Left lung (tissue), 10 donors: Measurements from ENCODE around the gene EXOC4. TPM values are rescaled to one million over a fixed set of nuclear protein-coding genes. Genes with fewer than 3 reads are reported as not detected.

ENCODE experiments used
- ATAC-seq: fragments of 200-7000 bp; cut with Tn5 transposase; one replicate; pipeline ENCODE4 v1.9.1; 2020; ENCODE audit warnings: moderate library complexity
- DNase-seq, 4 donors: peaks; one replicate each; pipeline ENCODE4 v3.0.0-alpha.2; 2013 to 2020
- H3K27ac ChIP-seq, 2 donors: fragments of 200-600 bp; sonication (generic) in 1 of 2; one replicate each; pipeline versions ENCODE4 v1.5.0 to v1.8.0; 2020 to 2021
- H3K27me3 ChIP-seq, 2 donors: fragments of 200-600 bp; sonication (generic) in 1 of 2; one replicate each; pipeline versions ENCODE4 v1.5.0 to v1.8.0; 2020 to 2021
- H3K36me3 ChIP-seq, 2 donors: fragments of 200-600 bp; sonication (generic) in 1 of 2; one replicate each; pipeline versions ENCODE4 v1.5.0 to v1.8.0; 2020 to 2021
- H3K4me1 ChIP-seq, 2 donors: fragments of 200-600 bp; one replicate each; pipeline ENCODE4 v1.8.0; 2021
- H3K4me3 ChIP-seq, 2 donors: fragments of 200-600 bp; sonication (generic) in 1 of 2; one replicate each; pipeline versions ENCODE4 v1.5.0 to v1.8.0; 2020 to 2021; ENCODE audit warnings: mild to moderate bottlenecking in 1 of 2
- H3K9me3 ChIP-seq, 2 donors: fragments of 200-600 bp; sonication (generic) in 1 of 2; one replicate each; pipeline versions ENCODE4 v1.5.0 to v1.8.0; 2020 to 2021
- CTCF ChIP-seq, 2 donors: fragments of 200-600 bp; sonication (generic) in 1 of 2; IDR thresholded peaks; one replicate each; pipeline versions ENCODE4 v1.5.0 to v1.8.0; 2021; ENCODE audit warnings: antibody characterized with exemption in 2 of 2
- intact Hi-C, 2 donors: fragments of 100-400 bp; cut with DNase I; formaldehyde crosslinking; loops; one replicate each; pipeline versions ENCODE4 v1.11.2 to v1.14.2; 2022
- polyA plus RNA-seq, 6 donors: library from polyadenylated mRNA; unstranded; fragments of 120-200 nt; gene quantifications; one replicate each; pipeline ENCODE4 v1.2.1, GENCODE V29; 2013; ENCODE audit not compliant: insufficient read length in 6 of 6
- total RNA-seq, 2 donors: library from RNA; stranded (reverse); fragmentation: NEBNext Ultra II Directional; extraction: Animal tissue kit (Norgen Biotek cat#: 25700); gene quantifications; one replicate each; pipeline ENCODE4 v1.2.1, GENCODE V29; 2021
- donor health status: DM: no; HTN: yes; CAD: no.
- donor health status: DM: no; HTN: no; CAD: no.

EXOC4 gene
- total and polyA plus RNA-seq, 8 donors, result 52.5 to 79.4 (median 65.9) TPM

- H3K9me3 ChIP-seq, result no peaks in the 10 kb centered on the region
- H3K27ac ChIP-seq, result no peak overlapping the region
- no peaks in the 10 kb centered on the region for H3K4me1 ChIP-seq
- H3K36me3 ChIP-seq, result no peaks in the 10 kb centered on the region
- intact Hi-C loops, result no loop called here
- TF ChIP-seq CTCF (IDR thresholded peaks at IDR 0.05), result no peak
- H3K4me3 ChIP-seq, result no peak overlapping the region
- no peaks in the 10 kb centered on the region for H3K27me3 ChIP-seq
- no peak for DNase-seq
- ATAC-seq, result no peak
Observed at GRCh38 chr7:133240302-133240701, 12.6 kb upstream of the EXOC4 start.

- H3K27me3 ChIP-seq, result no peaks in the 10 kb centered on the region
- H3K9me3 ChIP-seq, result no peaks in the 10 kb centered on the region
- no peak for TF ChIP-seq CTCF (IDR thresholded peaks at IDR 0.05)
- H3K27ac ChIP-seq, result no peak overlapping the region
- ATAC-seq (no peak), DNase-seq (no peak)
- no peaks in the 10 kb centered on the region for H3K4me1 ChIP-seq
- intact Hi-C loops, result no loop called here
- no peaks in the 10 kb centered on the region for H3K36me3 ChIP-seq
- no peak overlapping the region for H3K4me3 ChIP-seq
Observed at GRCh38 chr7:133246558-133246957, 6.3 kb upstream of the EXOC4 start.

GRCh38 chr7:133248901-133249300 lies 4.0 kb upstream of the EXOC4 start:
- Histone ChIP-seq H3K27ac (no peak overlapping the region), H3K27me3 (no peaks in the 10 kb centered on the region), H3K36me3 (no peaks in the 10 kb centered on the region), H3K9me3 (no peaks in the 10 kb centered on the region), H3K4me3 (no peak overlapping the region), H3K4me1 (peaks cover under 1 to 7% of the 10 kb centered on the region in 2 donors)
- intact Hi-C loops, result no loop called here
- no peak for ATAC-seq
- DNase-seq, result no peak
- no peak for TF ChIP-seq CTCF (IDR thresholded peaks at IDR 0.05)

- no peak for ATAC-seq
Observed at GRCh38 chr7:133252506-133252857, 396 bp upstream of the EXOC4 start.

GRCh38 chr7:133253519-133253875 lies 619 bp downstream of the EXOC4 start:
- Histone ChIP-seq H3K27ac (peak overlapping the region; percentile 71 to 84), H3K9me3 (no peaks in the 10 kb centered on the region), H3K4me1 (peaks cover 6 to 34% of the 10 kb centered on the region in 2 donors), H3K27me3 (no peaks in the 10 kb centered on the region), H3K4me3 (peak overlapping the region; percentile 71 to 88), H3K36me3 (no peaks in the 10 kb centered on the region)
- peak in 1 of 4 donors; percentile 13 for DNase-seq
- TF ChIP-seq CTCF (IDR thresholded peaks at IDR 0.05), result no peak
- intact Hi-C loops, result no loop called here
- peak; percentile 57 for ATAC-seq

More at GRCh38 chr7:133252506-133252857, 396 bp upstream of the EXOC4 start:
- Histone ChIP-seq H3K36me3 (no peaks in the 10 kb centered on the region), H3K4me3 (peak overlapping the region in 1 of 2 donors; percentile 71), H3K27me3 (no peaks in the 10 kb centered on the region), H3K4me1 (peaks cover 6 to 34% of the 10 kb centered on the region in 2 donors), H3K27ac (no peak overlapping the region), H3K9me3 (no peaks in the 10 kb centered on the region)
- no peak for DNase-seq
- TF ChIP-seq CTCF (IDR thresholded peaks at IDR 0.05), result no peak
- intact Hi-C loops, result no loop called here
